ENCODE results near the gene MAML1. TPM values are rescaled to one million over a fixed set of nuclear protein-coding genes. Genes with fewer than 3 reads are reported as not detected.
"Not testable (repeated sequence)": the region's sequence is repeated elsewhere in the genome, so short reads cannot be mapped to it uniquely, and the experiment has no call there.

The MAML1 gene, protein sequence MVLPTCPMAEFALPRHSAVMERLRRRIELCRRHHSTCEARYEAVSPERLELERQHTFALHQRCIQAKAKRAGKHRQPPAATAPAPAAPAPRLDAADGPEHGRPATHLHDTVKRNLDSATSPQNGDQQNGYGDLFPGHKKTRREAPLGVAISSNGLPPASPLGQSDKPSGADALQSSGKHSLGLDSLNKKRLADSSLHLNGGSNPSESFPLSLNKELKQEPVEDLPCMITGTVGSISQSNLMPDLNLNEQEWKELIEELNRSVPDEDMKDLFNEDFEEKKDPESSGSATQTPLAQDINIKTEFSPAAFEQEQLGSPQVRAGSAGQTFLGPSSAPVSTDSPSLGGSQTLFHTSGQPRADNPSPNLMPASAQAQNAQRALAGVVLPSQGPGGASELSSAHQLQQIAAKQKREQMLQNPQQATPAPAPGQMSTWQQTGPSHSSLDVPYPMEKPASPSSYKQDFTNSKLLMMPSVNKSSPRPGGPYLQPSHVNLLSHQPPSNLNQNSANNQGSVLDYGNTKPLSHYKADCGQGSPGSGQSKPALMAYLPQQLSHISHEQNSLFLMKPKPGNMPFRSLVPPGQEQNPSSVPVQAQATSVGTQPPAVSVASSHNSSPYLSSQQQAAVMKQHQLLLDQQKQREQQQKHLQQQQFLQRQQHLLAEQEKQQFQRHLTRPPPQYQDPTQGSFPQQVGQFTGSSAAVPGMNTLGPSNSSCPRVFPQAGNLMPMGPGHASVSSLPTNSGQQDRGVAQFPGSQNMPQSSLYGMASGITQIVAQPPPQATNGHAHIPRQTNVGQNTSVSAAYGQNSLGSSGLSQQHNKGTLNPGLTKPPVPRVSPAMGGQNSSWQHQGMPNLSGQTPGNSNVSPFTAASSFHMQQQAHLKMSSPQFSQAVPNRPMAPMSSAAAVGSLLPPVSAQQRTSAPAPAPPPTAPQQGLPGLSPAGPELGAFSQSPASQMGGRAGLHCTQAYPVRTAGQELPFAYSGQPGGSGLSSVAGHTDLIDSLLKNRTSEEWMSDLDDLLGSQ
- 1 to 10 TPM; 2.0 to 9.5 (median 3.4) TPM for polyA plus RNA-seq (ENCODE audit: low read depth in 6 of 6)

DNA sequence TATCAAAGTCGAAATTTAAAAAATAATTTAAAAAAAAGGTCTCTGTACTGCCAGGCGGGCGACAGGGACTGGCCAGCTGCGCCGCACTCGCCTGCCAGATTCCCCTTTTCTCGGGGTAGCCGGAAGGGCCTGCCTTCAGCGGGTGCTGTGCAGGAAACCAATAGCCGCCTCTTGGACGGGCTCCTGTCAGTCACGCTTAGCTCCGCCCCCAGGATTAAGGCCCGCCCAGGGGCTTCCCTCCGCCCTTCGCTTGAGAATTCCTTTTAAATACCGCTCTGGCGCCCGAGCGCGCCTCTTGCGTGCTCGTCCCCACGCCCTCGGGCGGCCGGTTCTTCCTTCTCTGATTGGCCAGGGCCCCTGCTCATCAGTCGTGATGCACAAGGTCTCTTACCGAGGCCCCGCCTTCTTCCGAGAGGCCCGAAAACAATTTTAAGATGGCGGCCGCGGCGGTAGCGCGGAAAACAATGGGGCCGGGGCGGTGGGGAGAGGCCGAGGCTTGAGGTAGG lies at the start of gene MAML1:
TSS of gene MAML1 (plus strand) at position 411 of the 506 bp plus-strand sequence. CDS start 291 bp downstream, outside the sequence.
- Mint-ChIP-seq H3K4me1 (peaks cover 17 to 41% (median 23%) of the 10 kb centered on the region in 3 donors), H3K27ac (peak within 1 kb of the TSS; percentile 74 to 96 (median 95)), H3K36me3 (peaks cover 2 to 7% of the 10 kb centered on the region in 2 donors), H3K4me3 (peak within 1 kb of the TSS; percentile 80 to 96 (median 92)), H3K27me3 (no peaks in the 10 kb centered on the region), H3K9me3 (no peaks in the 10 kb centered on the region)
- ATAC-seq (ENCODE audit: low read depth in 2 of 2) (peak; percentile 93 to 94), DNase-seq (peak; percentile 99)

DNA sequence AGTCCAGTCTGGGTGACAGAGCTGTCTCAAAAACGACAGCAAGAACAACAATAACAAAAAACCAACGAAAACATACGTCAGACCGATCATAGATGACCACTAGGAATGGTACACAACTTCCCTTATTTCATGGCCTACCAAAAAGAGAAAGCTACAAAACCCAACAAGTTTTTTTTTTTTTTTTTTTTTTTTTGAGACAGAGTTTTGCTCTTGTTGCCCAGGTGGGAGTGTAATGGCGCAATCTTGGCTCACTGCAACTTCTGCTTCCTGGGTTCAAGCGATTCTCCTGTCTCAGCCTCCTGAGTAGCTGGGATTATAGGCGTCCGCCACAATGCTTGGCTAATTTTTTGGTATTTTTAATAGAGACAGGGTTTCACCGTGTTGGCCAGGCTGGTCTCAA lies 43.4 kb upstream of the MAML1 start:
- H3K27me3 Mint-ChIP-seq; DNase-seq; ATAC-seq (ENCODE audit: low read depth in 2 of 2); H3K27ac Mint-ChIP-seq; H3K36me3 Mint-ChIP-seq; H3K9me3 Mint-ChIP-seq; H3K4me1 Mint-ChIP-seq; H3K4me3 Mint-ChIP-seq: not testable (repeated sequence)

DNA sequence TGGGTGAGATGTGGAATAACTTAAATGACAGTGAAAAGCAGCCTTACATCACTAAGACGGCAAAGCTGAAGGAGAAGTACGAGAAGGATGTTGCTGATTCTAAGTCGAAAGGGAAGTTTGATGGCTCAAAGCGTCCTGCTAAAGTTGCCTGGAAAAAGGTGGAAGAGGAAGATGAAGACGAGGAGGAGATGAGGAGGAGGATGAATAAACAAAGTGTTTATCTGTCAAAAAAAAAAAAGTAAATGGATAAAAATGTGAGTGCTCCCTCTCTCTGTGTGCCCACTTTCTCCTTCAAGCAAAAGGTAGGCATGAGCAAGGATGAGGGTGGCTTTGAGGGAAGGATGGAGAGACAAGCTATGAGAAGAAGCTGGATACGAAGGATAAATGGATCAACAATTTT lies 38.1 kb upstream of the MAML1 start:
- Mint-ChIP-seq H3K4me1 (peaks cover 8 to 21% (median 11%) of the 10 kb centered on the region in 3 donors), H3K27me3 (no peaks in the 10 kb centered on the region), H3K36me3 (no peaks in the 10 kb centered on the region), H3K27ac (no peak overlapping the region), H3K4me3 (peak overlapping the region in 1 of 8 donors; percentile 10), H3K9me3 (no peaks in the 10 kb centered on the region)
- DNase-seq, result no peak
- ATAC-seq (ENCODE audit: low read depth in 2 of 2), result no peak

DNA sequence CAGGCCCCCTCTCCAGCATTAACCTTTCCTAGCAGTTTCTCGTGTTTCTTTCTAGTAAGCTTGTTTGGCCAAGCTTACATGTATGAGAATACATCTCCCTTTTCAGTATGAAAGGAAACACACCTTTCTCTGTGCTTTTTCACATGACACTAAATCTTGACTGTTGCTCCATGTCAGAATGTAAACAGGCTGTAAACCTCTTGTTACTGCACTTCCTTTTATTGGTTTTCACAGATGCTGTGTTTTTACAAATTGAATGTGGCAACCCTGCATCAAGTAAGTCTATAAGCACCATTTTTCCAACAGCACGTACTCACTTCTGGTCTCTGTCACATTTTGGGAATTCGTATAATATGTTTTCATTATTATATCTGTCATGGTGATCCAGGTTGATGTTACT lies 36.0 kb upstream of the MAML1 start:
- DNase-seq, result no peak
- Mint-ChIP-seq H3K27ac (no peak overlapping the region), H3K4me1 (peaks cover 18 to 32% (median 26%) of the 10 kb centered on the region in 3 donors), H3K36me3 (no peaks in the 10 kb centered on the region), H3K9me3 (no peaks in the 10 kb centered on the region), H3K27me3 (no peaks in the 10 kb centered on the region), H3K4me3 (peak overlapping the region in 2 of 8 donors; percentile 71 to 95)
- ATAC-seq (ENCODE audit: low read depth in 2 of 2), result no peak

DNA sequence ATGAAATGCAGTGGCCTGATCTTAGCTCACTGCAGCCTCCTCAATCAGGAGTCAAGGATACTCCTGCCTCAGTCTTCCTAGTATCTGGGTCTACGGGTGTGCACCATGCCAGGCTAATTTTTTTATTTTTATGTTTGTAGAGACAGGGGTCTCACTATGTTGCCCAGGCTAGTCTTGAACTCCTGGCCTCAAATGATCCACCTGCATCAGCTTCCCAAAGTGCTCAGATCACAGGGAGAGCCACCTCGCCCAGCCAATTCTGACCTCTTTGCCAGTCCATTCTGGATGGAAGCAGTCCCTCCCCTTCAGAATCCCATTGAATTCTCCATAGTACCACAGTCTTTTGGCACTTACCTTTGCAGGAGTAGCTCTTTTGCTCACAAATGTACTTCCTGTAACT lies 35.5 kb upstream of the MAML1 start:
- H3K27ac Mint-ChIP-seq, result peak overlapping the region in 1 of 6 donors; percentile 96
- ATAC-seq (ENCODE audit: low read depth in 2 of 2), result no peak

DNA sequence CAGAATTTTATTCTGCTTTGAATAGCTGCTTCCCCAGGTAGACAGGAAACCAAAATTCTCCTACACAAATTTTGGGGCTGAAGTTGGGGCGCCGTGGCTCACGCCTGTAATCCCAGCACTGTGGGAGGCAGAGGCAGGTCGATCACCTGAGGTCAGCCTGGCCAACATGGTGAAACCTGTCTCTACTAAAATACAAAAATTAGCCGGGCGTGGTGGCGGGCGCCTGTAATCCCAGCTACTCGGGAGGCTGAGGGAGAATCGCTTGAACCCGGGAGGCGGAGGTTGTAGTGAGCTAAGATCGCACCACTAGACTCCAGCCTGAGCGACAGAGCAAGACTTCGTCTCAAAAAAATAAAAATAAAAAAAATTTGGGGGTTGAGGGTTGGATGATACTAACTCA lies 35.1 kb upstream of the MAML1 start:
- peaks cover 24 to 38% (median 31%) of the 10 kb centered on the region in 3 donors for H3K4me1 Mint-ChIP-seq
- H3K27ac Mint-ChIP-seq, result peak overlapping the region in 2 of 6 donors; percentile 95 to 96
- DNase-seq, result not testable (repeated sequence)

More for the DNA sequence above, 35.5 kb upstream of the MAML1 start:
- peaks cover 19 to 34% (median 27%) of the 10 kb centered on the region in 3 donors for H3K4me1 Mint-ChIP-seq
- no peaks in the 10 kb centered on the region for H3K9me3 Mint-ChIP-seq
- H3K27me3 Mint-ChIP-seq, result no peaks in the 10 kb centered on the region
- DNase-seq, result no peak
- peak overlapping the region in 5 of 8 donors; percentile 12 to 97 (median 90) for H3K4me3 Mint-ChIP-seq
- H3K36me3 Mint-ChIP-seq, result no peaks in the 10 kb centered on the region

DNA sequence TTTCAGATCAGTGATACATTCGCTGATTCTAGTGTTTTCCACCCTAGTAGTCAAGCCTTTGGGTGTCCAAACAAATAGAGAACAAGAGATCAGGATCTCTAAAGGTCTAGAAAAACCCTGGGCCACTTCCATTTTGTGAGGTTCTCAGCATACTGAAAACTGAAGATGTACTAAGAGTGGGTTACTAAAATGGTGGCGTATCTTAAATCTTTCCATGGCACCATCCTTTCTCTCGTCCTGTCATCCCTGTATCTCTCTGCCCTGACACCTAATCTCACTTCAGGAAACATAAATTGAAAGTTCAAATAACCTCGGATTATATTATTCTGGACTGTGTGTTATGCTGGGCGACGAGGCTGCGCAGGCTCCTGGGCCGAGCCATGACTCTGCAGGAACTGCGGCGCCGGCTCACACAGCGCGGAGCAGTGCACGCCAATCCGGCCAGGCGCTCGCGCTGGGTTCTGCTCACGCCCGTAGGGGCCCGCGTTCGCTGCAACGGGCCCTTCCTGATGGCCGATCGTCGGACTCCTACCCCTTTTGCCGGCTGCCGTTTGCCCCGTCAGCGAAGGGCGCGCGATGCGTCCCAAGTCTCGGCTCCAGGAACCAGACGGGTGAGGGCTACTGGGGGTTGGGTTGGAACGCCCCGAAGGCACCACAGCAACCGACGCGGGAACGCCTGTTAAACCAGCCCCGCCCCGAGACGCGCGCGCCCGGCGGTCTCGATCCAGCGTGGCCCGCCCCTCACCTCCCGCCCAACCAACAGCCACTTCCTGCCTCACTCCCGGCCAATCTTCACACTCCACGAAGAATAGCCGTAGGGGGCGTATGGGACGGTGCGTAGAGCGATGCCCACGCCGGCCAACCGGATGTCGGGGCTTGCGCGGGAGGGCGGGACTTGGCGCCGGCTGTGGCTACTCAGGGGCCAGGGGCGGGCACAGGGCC lies 34.4 kb upstream of the MAML1 start:
- H3K4me1 Mint-ChIP-seq, result peaks cover 25 to 39% (median 35%) of the 10 kb centered on the region in 3 donors
- peak overlapping the region; percentile 83 to 99 (median 96) for H3K27ac Mint-ChIP-seq
- no peaks in the 10 kb centered on the region for H3K9me3 Mint-ChIP-seq
- DNase-seq (peak; percentile 99), ATAC-seq (ENCODE audit: low read depth in 2 of 2) (peak; percentile 85 to 87)
- H3K4me3 Mint-ChIP-seq, result peak overlapping the region; percentile 90 to 98 (median 96)
- no peaks in the 10 kb centered on the region for H3K36me3 Mint-ChIP-seq
- no peaks in the 10 kb centered on the region for H3K27me3 Mint-ChIP-seq

More for the DNA sequence above, 35.1 kb upstream of the MAML1 start:
- not testable (repeated sequence) for H3K27me3 Mint-ChIP-seq; H3K9me3 Mint-ChIP-seq; ATAC-seq (ENCODE audit: low read depth in 2 of 2); H3K36me3 Mint-ChIP-seq
- peak overlapping the region in 7 of 8 donors; percentile 90 to 98 (median 97) for H3K4me3 Mint-ChIP-seq

DNA sequence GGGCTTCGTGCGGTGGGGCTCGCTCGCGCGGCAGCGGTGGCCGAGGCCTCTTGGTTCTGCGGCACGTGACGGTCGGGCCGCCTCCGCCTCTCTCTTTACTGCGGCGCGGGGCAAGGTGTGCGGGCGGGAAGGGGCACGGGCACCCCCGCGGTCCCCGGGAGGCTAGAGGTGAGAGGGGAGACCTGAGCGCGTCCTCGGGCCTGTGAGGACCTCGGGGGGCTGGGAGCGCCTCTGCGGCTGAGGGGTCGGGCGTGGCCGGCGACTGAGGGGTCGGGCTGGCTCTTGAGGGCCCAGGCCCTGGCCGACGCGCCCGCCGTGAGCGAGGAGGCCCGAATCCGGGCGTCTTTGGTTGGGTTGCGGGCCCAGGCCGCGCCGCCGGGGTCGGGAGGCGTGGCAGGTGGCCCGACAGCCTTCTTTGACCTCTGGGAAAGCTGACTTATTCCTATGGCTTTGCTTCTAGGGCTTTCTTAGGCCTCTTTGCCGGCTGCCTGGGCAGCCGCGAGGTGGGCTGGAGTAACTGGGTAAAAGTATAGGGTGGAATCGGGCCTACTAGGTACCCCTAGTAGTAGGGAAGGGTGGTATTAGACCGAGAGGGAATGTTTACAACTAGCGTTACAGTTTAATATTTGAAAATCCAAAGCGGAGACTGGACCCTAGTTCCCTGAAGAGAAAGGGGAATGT lies 33.5 kb upstream of the MAML1 start, which contains the start of gene CANX:
TSS of gene CANX (plus strand) at position 33 of the 681 bp plus-strand sequence. CDS start 6,715 bp downstream, outside the sequence.
- H3K27me3 Mint-ChIP-seq, result no peaks in the 10 kb centered on the region
- peaks cover 0 to 6% of the 10 kb centered on the region in 2 donors for H3K36me3 Mint-ChIP-seq
- DNase-seq (no peak), ATAC-seq (ENCODE audit: low read depth in 2 of 2) (peak; percentile 4)
- H3K27ac Mint-ChIP-seq, result peak within 1 kb of the TSS; percentile 95 to 99 (median 98)
- peaks cover 32 to 47% (median 43%) of the 10 kb centered on the region in 3 donors for H3K4me1 Mint-ChIP-seq
- peak within 1 kb of the TSS; percentile 90 to 98 (median 96) for H3K4me3 Mint-ChIP-seq
- H3K9me3 Mint-ChIP-seq, result no peaks in the 10 kb centered on the region

DNA sequence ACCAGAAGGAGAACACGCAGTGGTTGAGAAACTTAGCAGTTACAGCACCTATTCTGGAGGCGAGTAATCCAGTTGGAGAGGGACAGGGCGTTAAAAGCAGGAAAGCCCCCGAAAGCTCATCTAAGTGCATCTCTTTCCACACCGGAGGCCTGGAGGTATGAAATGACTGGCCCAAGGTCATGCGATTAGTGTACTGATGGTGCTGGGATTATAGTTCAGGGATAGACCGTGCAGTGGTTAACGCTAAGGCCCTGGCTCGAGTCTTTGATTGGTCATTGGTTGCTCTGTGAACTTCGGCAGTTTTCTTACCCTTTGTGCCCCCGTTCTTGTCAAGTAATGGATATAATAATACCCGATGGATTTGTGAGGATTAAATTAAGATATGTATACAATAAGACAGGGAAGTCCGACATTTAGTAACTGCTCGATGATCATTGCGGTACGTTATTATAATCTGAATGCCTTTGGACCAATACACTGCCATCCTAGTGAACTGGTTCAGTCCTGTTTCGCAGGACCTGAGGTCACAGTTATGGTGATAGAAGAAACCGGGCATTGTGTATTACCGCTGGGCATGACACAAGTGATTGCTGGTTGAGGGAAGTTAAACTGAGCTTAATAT lies 32.9 kb upstream of the MAML1 start:
- peak overlapping the region; percentile 90 to 98 (median 96) for H3K4me3 Mint-ChIP-seq
- ATAC-seq (ENCODE audit: low read depth in 2 of 2), result no peak
- H3K4me1 Mint-ChIP-seq, result peaks cover 32 to 45% (median 44%) of the 10 kb centered on the region in 3 donors
- H3K27ac Mint-ChIP-seq, result peak overlapping the region; percentile 95 to 99 (median 97)
- peak; percentile 8 for DNase-seq
- no peaks in the 10 kb centered on the region for H3K27me3 Mint-ChIP-seq
- no peaks in the 10 kb centered on the region for H3K9me3 Mint-ChIP-seq
- peaks cover 0 to 6% of the 10 kb centered on the region in 2 donors for H3K36me3 Mint-ChIP-seq

DNA sequence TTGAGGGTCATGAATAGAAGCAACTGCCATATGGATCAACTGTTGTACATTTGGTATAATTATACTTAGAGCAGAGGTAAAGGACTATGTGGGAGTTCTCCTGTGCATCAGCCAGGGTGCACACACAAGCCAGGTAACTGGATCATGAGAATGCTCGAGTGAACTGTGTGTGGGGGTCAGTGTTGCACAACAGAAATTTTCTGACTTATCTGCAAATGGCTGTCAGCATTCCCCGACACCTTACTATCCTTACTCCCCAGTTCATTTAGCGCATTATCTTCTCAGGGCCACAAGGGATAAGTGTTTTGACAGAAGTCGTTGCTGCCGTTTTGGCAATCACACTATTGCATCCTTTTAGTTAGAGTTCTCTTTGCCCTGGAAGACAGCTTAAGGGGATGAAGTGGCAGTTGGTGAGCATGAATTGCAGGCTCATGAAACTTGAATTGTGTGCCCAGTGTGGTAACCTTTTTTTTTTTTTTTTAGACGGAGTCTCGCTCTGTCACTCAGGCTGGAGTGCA lies 32.2 kb upstream of the MAML1 start:
- peaks cover 1 to 7% of the 10 kb centered on the region in 2 donors for H3K36me3 Mint-ChIP-seq
- ATAC-seq (ENCODE audit: low read depth in 2 of 2) (no peak), DNase-seq (no peak)
- H3K27ac Mint-ChIP-seq, result peak overlapping the region; percentile 57 to 99 (median 96)
- H3K27me3 Mint-ChIP-seq, result no peaks in the 10 kb centered on the region
- no peaks in the 10 kb centered on the region for H3K9me3 Mint-ChIP-seq
- peaks cover 34 to 48% (median 48%) of the 10 kb centered on the region in 3 donors for H3K4me1 Mint-ChIP-seq
- peak overlapping the region in 7 of 8 donors; percentile 90 to 98 (median 95) for H3K4me3 Mint-ChIP-seq

DNA sequence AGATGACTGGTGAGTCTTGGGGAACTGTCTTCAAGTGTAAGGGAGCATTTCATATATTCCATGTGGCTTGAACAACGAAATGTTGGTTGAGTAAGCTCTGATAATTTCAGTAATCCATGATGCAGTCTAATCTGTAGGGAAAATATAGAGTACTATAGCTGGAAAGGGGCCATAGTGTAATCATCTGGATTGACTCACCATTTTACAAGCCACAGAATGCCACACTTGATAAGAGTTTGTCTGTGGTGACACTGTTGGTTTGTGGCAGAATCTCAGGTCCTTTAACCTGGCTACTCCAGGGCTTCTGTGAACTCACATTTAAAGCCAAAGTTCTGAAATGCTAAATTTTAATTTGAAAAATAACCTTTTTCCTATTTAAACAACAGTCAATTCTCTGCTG lies 16.3 kb upstream of the MAML1 start:
- Mint-ChIP-seq H3K4me1 (peaks cover 0 to 5% (median 0%) of the 10 kb centered on the region in 3 donors), H3K36me3 (peaks cover 0 to 11% of the 10 kb centered on the region in 2 donors), H3K27me3 (no peaks in the 10 kb centered on the region), H3K27ac (peak overlapping the region in 1 of 6 donors; percentile 85), H3K9me3 (no peaks in the 10 kb centered on the region), H3K4me3 (no peak overlapping the region)
- no peak for DNase-seq
- no peak for ATAC-seq (ENCODE audit: low read depth in 2 of 2)
